Smooth muscle cell (in vitro differentiated cells): ENCODE results near the gene MBNL2. TPM values are rescaled to one million over a fixed set of nuclear protein-coding genes. Genes with fewer than 3 reads are reported as not detected.

ENCODE experiments used
- DNase-seq: peaks from one replicate; lab custom pipeline; 2025; ENCODE audit not compliant: unreplicated experiment; lab: John Stamatoyannopoulos, UW
- H2AFZ ChIP-seq: fragments of 200-600 bp; sonication (generic); 2 replicates; pipeline ENCODE4 v1.6.0; 2016; ENCODE audit warnings: antibody characterized with exemption, low read depth, mild to moderate bottlenecking
- H3F3A ChIP-seq: fragments of 200-600 bp; sonication (generic); 2 replicates; pipeline ENCODE4 v1.6.0; 2017; ENCODE audit warnings: antibody characterized with exemption, low read depth
- H3K27ac ChIP-seq: fragments of 200-600 bp; sonication (generic); 2 replicates; pipeline ENCODE4 v1.5.1; 2016; ENCODE audit warnings: low read depth, mild to moderate bottlenecking
- H3K27me3 ChIP-seq: fragments of 200-600 bp; sonication (generic); 2 replicates; pipeline ENCODE4 v1.6.1; 2016; ENCODE audit warnings: low read depth, mild to moderate bottlenecking
- H3K36me3 ChIP-seq: fragments of 200-600 bp; sonication (generic); 2 replicates; pipeline ENCODE4 v1.5.1; 2016; ENCODE audit warnings: low read depth
- H3K4me1 ChIP-seq: fragments of 200-600 bp; sonication (generic); 2 replicates; pipeline ENCODE4 v1.5.1; 2016; ENCODE audit warnings: low read depth
- H3K4me2 ChIP-seq: fragments of 200-600 bp; sonication (generic); 2 replicates; pipeline ENCODE4 v1.6.0; 2016; ENCODE audit warnings: mild to moderate bottlenecking
- H3K4me3 ChIP-seq: fragments of 200-600 bp; sonication (generic); 2 replicates; pipeline ENCODE4 v1.5.1; 2016; ENCODE audit warnings: mild to moderate bottlenecking
- H3K79me2 ChIP-seq: fragments of 200-600 bp; sonication (generic); 2 replicates; pipeline ENCODE4 v1.6.0; 2016; ENCODE audit warnings: low read depth, mild to moderate bottlenecking
- H3K9ac ChIP-seq: fragments of 200-600 bp; sonication (generic); 2 replicates; pipeline ENCODE4 v1.6.0; 2016; ENCODE audit warnings: low read depth
- H3K9me3 ChIP-seq: fragments of 200-600 bp; sonication (generic); replicated peaks from 2 replicates; pipeline ENCODE4 v1.5.1; 2016; ENCODE audit warnings: low read depth
- H4K20me1 ChIP-seq: fragments of 200-600 bp; sonication (generic); 2 replicates; pipeline ENCODE4 v1.6.0; 2016; ENCODE audit warnings: low read depth
- WGBS: methylation state at CpG from one replicate; pipeline ENCODE4 v1.1.7; 2016; ENCODE audit warnings: low lambda C conversion rate; 5-methylcytosine and 5-hydroxymethylcytosine counted together
- polyA plus RNA-seq: library from polyadenylated mRNA; unstranded; fragments of >200 nt; fragmentation: Nextera tagmentation; extraction: Ambion mirVana; gene quantifications from 2 replicates; pipeline ENCODE4 v1.2.1, GENCODE V29; 2016
- total RNA-seq: library from RNA; depleted of rRNA; stranded (reverse); fragments of >200 nt; gene quantifications from 2 replicates; pipeline ENCODE4 v1.2.3, GENCODE V29; 2014
- TF ChIP-seq, protein P1 (sequence below): fragments of 200-600 bp; sonication (generic); IDR thresholded peaks from 2 replicates; pipeline ENCODE4 v1.5.1; 2017; ENCODE audit warnings: borderline replicate concordance, mild to moderate bottlenecking, antibody characterized with exemption; ENCODE audit not compliant: insufficient read depth, poor library complexity, severe bottlenecking

The MBNL2 gene
- total and polyA plus RNA-seq, 2 experiments from 2014 or later: 33.7 to 120 TPM

DNA sequence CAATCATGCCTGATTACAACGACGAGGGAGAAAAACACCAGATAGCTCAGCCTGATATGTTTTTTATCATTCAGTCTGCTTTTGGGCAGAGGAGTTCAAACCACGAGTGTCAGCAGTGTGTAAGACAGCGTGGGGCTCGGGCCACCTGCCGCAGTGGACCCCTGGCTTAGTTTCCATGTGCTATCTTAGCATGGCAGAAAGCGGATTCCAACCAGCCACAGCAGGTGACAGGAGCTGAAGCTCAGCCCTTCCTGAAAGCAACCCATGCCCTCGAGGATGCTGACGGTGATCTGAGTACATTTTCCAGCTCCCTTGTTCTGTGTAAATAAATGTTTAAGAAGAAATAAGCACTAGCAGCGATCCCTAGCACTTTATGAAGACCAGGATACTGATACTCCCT lies 32.2 kb upstream of the MBNL2 start:
- Histone ChIP-seq H3K79me2 (no peaks in the 10 kb centered on the region), H3K36me3 (no peaks in the 10 kb centered on the region), H3K4me1 (no peaks in the 10 kb centered on the region), H3K4me2 (no peak overlapping the region), H3K9ac (no peak overlapping the region), H3K4me3 (no peak overlapping the region), H3K27me3 (no peaks in the 10 kb centered on the region), H3K27ac (no peak overlapping the region), H3K9me3 (no peaks in the 10 kb centered on the region), H3F3A (no peaks in the 10 kb centered on the region), H4K20me1 (no peaks in the 10 kb centered on the region), H2AFZ (no peak overlapping the region)
- DNase-seq: no peak
- TF ChIP-seq, protein P1, sequence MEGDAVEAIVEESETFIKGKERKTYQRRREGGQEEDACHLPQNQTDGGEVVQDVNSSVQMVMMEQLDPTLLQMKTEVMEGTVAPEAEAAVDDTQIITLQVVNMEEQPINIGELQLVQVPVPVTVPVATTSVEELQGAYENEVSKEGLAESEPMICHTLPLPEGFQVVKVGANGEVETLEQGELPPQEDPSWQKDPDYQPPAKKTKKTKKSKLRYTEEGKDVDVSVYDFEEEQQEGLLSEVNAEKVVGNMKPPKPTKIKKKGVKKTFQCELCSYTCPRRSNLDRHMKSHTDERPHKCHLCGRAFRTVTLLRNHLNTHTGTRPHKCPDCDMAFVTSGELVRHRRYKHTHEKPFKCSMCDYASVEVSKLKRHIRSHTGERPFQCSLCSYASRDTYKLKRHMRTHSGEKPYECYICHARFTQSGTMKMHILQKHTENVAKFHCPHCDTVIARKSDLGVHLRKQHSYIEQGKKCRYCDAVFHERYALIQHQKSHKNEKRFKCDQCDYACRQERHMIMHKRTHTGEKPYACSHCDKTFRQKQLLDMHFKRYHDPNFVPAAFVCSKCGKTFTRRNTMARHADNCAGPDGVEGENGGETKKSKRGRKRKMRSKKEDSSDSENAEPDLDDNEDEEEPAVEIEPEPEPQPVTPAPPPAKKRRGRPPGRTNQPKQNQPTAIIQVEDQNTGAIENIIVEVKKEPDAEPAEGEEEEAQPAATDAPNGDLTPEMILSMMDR: no peak
- 91% methylated on average over 10 of the region's 10 CpGs for WGBS

DNA sequence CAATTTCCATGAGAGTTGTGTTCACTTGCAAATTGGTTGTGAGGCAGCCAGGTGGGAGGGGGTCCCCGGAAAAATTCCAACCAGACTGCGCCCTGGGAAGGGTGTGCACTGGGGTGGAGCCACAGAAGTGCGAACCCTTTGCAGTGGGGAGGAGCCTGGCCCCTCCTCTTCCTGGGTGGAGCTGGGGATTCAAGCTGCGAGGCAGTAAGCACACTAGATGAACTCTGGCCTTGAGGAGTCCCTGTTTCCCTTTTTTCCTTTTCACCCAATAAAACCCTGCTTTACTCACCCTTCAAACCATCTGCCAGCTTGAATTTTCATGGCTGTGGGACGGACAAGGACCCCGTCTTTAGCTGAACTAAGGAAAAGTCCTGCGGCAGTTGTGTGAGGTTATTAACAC lies 31.0 kb upstream of the MBNL2 start:
- Histone ChIP-seq H3K79me2 (no peaks in the 10 kb centered on the region), H3F3A (no peaks in the 10 kb centered on the region), H3K9me3 (no peaks in the 10 kb centered on the region), H3K9ac (no peak overlapping the region), H3K27me3 (no peaks in the 10 kb centered on the region), H3K4me3 (no peak overlapping the region), H2AFZ (no peak overlapping the region), H4K20me1 (no peaks in the 10 kb centered on the region), H3K27ac (no peak overlapping the region), H3K4me1 (no peaks in the 10 kb centered on the region), H3K36me3 (no peaks in the 10 kb centered on the region), H3K4me2 (no peak overlapping the region)
- 91% methylated on average over 7 of the region's 7 CpGs for WGBS
- TF ChIP-seq, protein P1: no peak
- no peak for DNase-seq

DNA sequence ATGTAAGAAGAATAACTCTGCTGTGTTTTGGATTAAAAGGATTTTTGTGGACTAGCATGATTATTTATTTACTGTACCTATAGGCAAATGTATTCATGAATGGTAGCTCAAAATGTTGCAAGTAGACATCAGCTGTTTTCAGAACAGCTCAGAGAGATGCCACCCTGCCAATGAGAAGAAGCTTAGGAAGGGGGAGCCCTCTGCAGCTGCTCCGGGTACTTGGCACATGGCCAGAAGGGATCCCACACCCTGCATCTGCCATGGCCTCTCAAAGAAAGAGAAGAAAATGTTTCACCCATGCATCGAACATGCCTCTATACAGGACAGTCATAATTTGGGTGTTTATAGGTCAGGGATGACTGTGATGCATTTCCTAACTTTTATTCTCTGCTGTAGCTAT lies 30.5 kb upstream of the MBNL2 start:
- Histone ChIP-seq H3F3A (no peaks in the 10 kb centered on the region), H4K20me1 (no peaks in the 10 kb centered on the region), H3K4me1 (no peaks in the 10 kb centered on the region), H3K79me2 (no peaks in the 10 kb centered on the region), H3K36me3 (no peaks in the 10 kb centered on the region), H3K9ac (no peak overlapping the region), H3K4me3 (no peak overlapping the region), H3K9me3 (no peaks in the 10 kb centered on the region), H3K4me2 (no peak overlapping the region), H3K27me3 (no peaks in the 10 kb centered on the region), H3K27ac (no peak overlapping the region), H2AFZ (no peak overlapping the region)
- WGBS: 92% methylated on average over 2 of the region's 2 CpGs
- TF ChIP-seq, protein P1: no peak
- DNase-seq: no peak

DNA sequence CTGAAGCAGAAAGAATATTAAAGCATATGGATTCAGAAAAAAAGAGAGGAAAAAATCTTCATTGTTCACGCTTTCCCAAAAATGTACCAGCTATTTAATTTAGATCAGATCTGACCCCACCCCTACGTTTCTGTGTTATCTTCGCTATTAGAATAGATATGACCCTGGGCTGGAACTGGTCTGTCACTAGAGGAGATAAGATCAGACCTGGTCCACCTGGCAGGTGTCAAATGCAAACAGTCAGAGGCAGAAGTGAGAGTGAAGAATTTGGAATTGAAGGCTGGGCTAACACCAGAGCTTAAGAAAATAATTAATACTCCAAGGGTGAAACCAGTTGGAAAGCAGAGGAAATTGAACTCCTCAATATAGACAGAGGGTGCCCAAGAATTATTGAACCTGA lies 30.0 kb upstream of the MBNL2 start:
- no peaks in the 10 kb centered on the region for H3K36me3 ChIP-seq
- DNase-seq: no peak
- no peak overlapping the region for H2AFZ ChIP-seq
- no peaks in the 10 kb centered on the region for H4K20me1 ChIP-seq
- H3K79me2 ChIP-seq: no peaks in the 10 kb centered on the region
- H3K9ac ChIP-seq: no peak overlapping the region
- H3K4me3 ChIP-seq: no peak overlapping the region
- no peaks in the 10 kb centered on the region for H3K27me3 ChIP-seq
- H3K4me1 ChIP-seq: no peaks in the 10 kb centered on the region
- H3K27ac ChIP-seq: no peak overlapping the region
- no peak overlapping the region for H3K4me2 ChIP-seq
- no peaks in the 10 kb centered on the region for H3F3A ChIP-seq
- TF ChIP-seq, protein P1: no peak
- H3K9me3 ChIP-seq: no peaks in the 10 kb centered on the region
- WGBS: 81% methylated on average over 3 of the region's 3 CpGs
